DND-41 (cell line): ENCODE results near the gene GDNF.

Experiments used
- ATAC-seq: fragments of 200-7000 bp; cut with Tn5 transposase; 3 replicates; pipeline ENCODE4 v1.9.1; 2021; ENCODE audit warnings: low read depth; ENCODE audit not compliant: insufficient read depth
- DNase-seq: peaks from one replicate; pipeline ENCODE4 v3.0.0-alpha.2; 2020
- H2AFZ ChIP-seq: 2 replicates; pipeline ENCODE4 v1.6.0; 2012; ENCODE audit warnings: low read depth, low read length
- H3K27ac ChIP-seq: 2 replicates; pipeline ENCODE4 v1.5.1; 2012; ENCODE audit warnings: low read length, inconsistent platforms
- H3K27me3 ChIP-seq: fragments of 200-600 bp; sonication (generic); 2 replicates; pipeline ENCODE4 v1.6.0; 2012; ENCODE audit warnings: low read length, mild to moderate bottlenecking, inconsistent platforms; ENCODE audit not compliant: insufficient read depth, poor library complexity
- H3K36me3 ChIP-seq: 2 replicates; pipeline ENCODE4 v1.5.1; 2012; ENCODE audit warnings: low read length, inconsistent platforms; ENCODE audit not compliant: insufficient read depth
- H3K4me1 ChIP-seq: 2 replicates; pipeline ENCODE4 v1.5.1; 2012; ENCODE audit warnings: mild to moderate bottlenecking, low read length; ENCODE audit not compliant: insufficient read depth
- H3K4me2 ChIP-seq: 2 replicates; pipeline ENCODE4 v1.6.0; 2012; ENCODE audit warnings: mild to moderate bottlenecking, moderate library complexity, low read length, inconsistent platforms; ENCODE audit not compliant: insufficient read depth
- H3K4me3 ChIP-seq, 2 experiments: fragments of 200-600 bp in 1 of 2; shearing (Covaris generic) in 1 of 2; 2 replicates each; pipeline ENCODE4 v1.5.1; 2012 to 2016; ENCODE audit warnings: inconsistent platforms in 2 of 2, low read length in 2 of 2, mild to moderate bottlenecking in 2 of 2, low read depth in 1 of 2, moderate library complexity in 1 of 2
- H3K79me2 ChIP-seq: 2 replicates; pipeline ENCODE4 v1.6.0; 2012; ENCODE audit warnings: low read length, inconsistent platforms; ENCODE audit not compliant: insufficient read depth
- H3K9ac ChIP-seq: 2 replicates; pipeline ENCODE4 v1.6.0; 2012; ENCODE audit warnings: low read depth, mild to moderate bottlenecking, inconsistent platforms, low read length, moderate library complexity
- H3K9me3 ChIP-seq: 2 replicates; pipeline ENCODE4 v1.5.1; 2012; ENCODE audit warnings: low read length, moderate library complexity, mild to moderate bottlenecking, inconsistent platforms; ENCODE audit not compliant: insufficient read depth, severe bottlenecking
- H4K20me1 ChIP-seq: 2 replicates; pipeline ENCODE4 v1.6.0; 2012; ENCODE audit warnings: low read length; ENCODE audit not compliant: insufficient read depth
- EZH2 ChIP-seq: IDR thresholded peaks from 3 replicates; pipeline ENCODE4 v1.6.1; 2012; ENCODE audit warnings: borderline replicate concordance, low read depth, mild to moderate bottlenecking, moderate library complexity, low read length, inconsistent platforms; ENCODE audit not compliant: severe bottlenecking
- TF ChIP-seq, protein P1 (sequence below): IDR thresholded peaks from 2 replicates; pipeline ENCODE4 v1.5.1; 2012; ENCODE audit warnings: borderline replicate concordance, low read length, moderate library complexity, mild to moderate bottlenecking; ENCODE audit not compliant: poor library complexity, severe bottlenecking; ENCODE audit errors: extremely low read depth

Gene GDNF

DNA sequence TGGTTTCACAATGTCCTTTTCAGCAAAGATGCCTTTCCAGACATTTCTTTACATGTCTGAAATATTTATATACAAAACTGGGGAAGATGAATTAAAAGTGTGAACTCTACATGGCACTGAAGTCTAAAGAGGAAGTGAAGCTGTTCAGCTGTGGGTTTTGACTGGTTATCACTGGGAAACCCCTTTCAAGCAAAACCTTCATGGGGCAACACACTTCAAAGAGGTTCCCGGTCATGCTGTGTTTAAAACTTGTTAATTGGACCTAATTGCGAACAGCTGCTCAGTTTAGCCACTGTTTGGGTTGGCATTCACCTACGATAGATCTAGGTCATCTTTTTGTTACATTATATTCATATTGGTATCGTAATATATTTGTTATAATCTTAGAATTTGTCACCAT, 20.0 kb upstream of the GDNF start:
- TF ChIP-seq, protein P1, sequence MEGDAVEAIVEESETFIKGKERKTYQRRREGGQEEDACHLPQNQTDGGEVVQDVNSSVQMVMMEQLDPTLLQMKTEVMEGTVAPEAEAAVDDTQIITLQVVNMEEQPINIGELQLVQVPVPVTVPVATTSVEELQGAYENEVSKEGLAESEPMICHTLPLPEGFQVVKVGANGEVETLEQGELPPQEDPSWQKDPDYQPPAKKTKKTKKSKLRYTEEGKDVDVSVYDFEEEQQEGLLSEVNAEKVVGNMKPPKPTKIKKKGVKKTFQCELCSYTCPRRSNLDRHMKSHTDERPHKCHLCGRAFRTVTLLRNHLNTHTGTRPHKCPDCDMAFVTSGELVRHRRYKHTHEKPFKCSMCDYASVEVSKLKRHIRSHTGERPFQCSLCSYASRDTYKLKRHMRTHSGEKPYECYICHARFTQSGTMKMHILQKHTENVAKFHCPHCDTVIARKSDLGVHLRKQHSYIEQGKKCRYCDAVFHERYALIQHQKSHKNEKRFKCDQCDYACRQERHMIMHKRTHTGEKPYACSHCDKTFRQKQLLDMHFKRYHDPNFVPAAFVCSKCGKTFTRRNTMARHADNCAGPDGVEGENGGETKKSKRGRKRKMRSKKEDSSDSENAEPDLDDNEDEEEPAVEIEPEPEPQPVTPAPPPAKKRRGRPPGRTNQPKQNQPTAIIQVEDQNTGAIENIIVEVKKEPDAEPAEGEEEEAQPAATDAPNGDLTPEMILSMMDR, result no peak
- H3K4me2 ChIP-seq, result no peak overlapping the region
- no peak overlapping the region for H3K9ac ChIP-seq
- H3K36me3 ChIP-seq, result no peaks in the 10 kb centered on the region
- no peaks in the 10 kb centered on the region for H3K9me3 ChIP-seq
- no peak for ATAC-seq
- no peak overlapping the region for H3K4me3 ChIP-seq
- H4K20me1 ChIP-seq, result no peaks in the 10 kb centered on the region
- peaks cover 8% of the 10 kb centered on the region for H3K27me3 ChIP-seq
- no peak for DNase-seq
- no peaks in the 10 kb centered on the region for H3K79me2 ChIP-seq
- H2AFZ ChIP-seq, result no peak overlapping the region
- H3K4me1 ChIP-seq, result no peaks in the 10 kb centered on the region
- H3K27ac ChIP-seq, result no peak overlapping the region

DNA sequence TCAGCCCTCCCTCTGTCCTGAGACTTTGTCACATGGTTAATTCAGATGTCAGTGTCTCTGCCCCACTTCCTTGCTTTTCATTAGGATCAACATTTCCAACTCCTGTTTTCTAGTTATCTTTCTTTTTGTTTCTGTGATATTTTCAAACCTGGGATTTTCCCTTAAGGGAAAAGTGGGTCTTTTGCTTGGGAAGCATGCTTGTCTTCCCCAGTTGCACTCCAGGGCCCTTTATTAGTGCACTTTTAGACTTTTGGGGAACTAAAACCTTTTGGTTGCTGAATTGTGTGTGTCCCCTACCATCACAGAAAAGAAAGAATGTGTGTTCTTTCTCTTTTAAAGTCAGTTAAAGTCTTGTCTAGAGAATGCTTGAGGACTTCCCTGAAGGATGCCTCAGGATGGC, 18.4 kb upstream of the GDNF start:
- H2AFZ ChIP-seq, result no peak overlapping the region
- H3K36me3 ChIP-seq, result no peaks in the 10 kb centered on the region
- DNase-seq (no peak), ATAC-seq (no peak)
- no peak overlapping the region for H3K9ac ChIP-seq
- H3K4me1 ChIP-seq, result no peaks in the 10 kb centered on the region
- H3K4me3 ChIP-seq, result no peak overlapping the region
- TF ChIP-seq EZH2, result no peak
- TF ChIP-seq, protein P1, result no peak
- H3K9me3 ChIP-seq, result no peaks in the 10 kb centered on the region
- H3K79me2 ChIP-seq, result no peaks in the 10 kb centered on the region
- no peak overlapping the region for H3K27ac ChIP-seq
- no peak overlapping the region for H3K4me2 ChIP-seq
- H4K20me1 ChIP-seq, result no peaks in the 10 kb centered on the region
- H3K27me3 ChIP-seq, result peaks cover 7% of the 10 kb centered on the region

DNA sequence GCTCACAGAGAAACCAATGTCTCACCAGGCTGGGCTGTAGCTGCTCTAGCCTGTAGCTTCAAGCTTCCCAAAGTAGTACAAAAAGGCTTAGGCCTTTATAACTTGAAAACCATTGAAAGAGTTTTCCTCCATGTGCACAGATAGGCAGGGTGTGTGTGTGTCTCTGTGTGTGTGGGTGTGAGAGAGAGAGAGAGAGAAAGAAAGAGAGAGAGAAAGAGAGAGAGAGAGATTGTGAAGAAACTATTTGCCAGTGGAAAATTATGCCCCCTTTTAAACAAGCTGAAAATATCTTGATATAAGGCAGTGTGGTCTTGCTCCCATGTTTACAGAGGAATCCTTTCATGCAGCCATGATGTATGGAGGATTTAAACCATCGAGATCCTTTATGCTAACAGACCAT, 17.9 kb upstream of the GDNF start:
- ATAC-seq, result no peak

More for the DNA sequence above, 17.9 kb upstream of the GDNF start:
- Histone ChIP-seq H3K9me3 (no peaks in the 10 kb centered on the region), H3K4me3 (no peak overlapping the region), H3K79me2 (no peaks in the 10 kb centered on the region), H3K27ac (no peak overlapping the region), H2AFZ (no peak overlapping the region), H3K9ac (no peak overlapping the region), H3K27me3 (peaks cover 7% of the 10 kb centered on the region), H4K20me1 (no peaks in the 10 kb centered on the region), H3K4me2 (no peak overlapping the region), H3K4me1 (no peaks in the 10 kb centered on the region), H3K36me3 (no peaks in the 10 kb centered on the region)
- no peak for TF ChIP-seq EZH2
- TF ChIP-seq, protein P1, result no peak
- no peak for DNase-seq
